NOMO-1 treated with DMSO at 0.1 percent for 48 hours (cell line): ENCODE results near the gene LEUTX.
A peak's percentile ranks its signal among the peaks of the same experiment; 100 is the strongest.

Experiments
- DNase-seq: peaks from one replicate; lab custom pipeline; 2025; ENCODE audit not compliant: unreplicated experiment; lab: John Stamatoyannopoulos, UW

The LEUTX gene

DNA sequence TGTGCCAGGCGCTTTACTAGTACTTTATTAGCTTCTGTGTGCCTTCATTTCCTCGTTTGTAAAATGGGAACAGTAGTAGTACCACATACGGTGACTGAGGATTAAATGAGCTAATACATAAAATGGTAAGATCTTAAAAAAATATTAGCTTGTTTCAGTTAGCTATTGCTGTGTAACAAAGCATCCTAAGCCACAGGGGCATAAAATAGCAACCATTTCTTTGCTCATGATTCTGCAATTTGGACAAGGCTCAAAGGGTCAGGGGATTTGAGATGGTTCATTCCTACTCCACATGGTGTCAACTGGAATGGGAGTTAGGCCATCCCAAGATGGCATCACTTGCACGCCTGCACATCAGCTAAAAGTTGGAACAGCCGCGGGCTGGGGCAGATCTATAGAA lies 42.0 kb downstream of the LEUTX start:
- DNase-seq, result no peak

- DNase-seq, result no peak
These were observed 45.0 kb downstream of the LEUTX start for GRCh38 chr19:39823686-39824085.

DNA sequence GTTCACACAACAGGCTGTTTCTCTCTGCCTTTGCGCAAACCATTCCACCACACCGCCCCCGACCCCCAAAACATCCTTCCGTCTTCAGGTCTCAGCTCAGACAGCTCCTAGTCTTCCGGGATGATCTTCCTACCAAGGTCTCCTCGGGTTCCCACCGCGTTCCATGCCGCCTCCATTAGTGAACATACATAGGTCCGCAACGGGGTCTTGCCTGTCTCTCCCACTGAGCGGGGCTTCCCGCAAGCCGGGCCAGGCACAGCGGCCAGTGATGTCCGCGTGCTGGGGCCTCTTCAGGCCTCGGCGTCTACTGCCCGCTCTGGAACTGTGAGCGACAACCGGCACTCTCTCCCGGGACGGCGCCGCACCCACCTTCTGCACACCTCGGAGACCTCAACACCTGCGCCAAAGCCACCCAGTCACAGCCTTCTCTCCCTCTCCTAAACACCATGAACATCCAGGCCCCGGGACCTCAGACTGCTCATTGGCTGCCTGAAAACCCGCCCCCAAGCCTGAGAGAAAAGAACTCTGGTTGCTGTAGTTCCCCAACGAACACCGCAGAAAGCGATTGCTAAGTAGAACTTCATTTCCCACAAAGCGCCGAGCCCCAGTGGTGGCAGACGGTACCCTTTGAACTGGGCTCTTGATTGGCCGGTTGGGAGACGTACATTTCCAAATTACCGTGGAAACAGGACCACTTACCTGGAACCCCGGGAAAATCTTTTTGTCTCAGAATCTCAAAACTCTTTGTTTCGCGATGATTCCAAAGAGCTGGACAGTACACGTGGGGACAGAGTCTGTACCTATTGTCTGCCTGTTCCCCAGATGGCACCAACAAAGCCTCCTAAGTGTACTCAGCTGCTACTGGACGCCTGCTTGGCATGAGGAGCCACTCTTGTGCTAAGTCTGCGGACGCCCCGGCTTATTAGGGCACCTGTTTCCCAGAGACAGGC lies 45.8 kb downstream of the LEUTX start:
- peak; percentile 90 for DNase-seq

- no peak for DNase-seq
These were observed 46.4 kb downstream of the LEUTX start for GRCh38 chr19:39825093-39825463.

DNA sequence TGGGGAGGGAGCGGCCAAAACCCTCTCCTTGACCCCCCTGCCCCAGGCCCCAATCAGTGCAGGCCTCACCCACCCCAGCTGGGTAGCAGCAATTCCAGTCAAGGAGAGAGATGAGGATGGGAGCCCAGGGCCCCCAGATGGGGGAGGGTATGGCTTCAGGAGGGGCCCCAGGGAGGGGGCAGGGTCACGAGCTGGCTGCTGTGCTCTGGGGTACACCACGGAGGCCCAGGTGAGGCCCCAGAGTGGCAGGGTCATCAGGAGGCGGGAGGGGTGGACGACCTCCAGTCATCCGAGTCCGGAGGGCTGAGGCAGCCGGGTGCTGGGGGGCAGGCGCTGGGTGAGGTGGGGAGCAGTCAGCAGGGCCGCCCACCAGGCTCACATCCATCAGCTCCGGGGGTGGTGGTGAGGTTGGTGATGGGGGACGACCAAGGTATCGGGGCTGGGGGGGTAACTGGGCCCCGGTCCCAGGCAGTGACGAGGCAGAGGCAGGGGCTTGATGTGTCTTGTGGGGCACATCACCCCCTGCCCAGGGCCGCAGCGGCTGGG lies 47.0 kb downstream of the LEUTX start:
- DNase-seq, result no peak

GRCh38 chr19:39826311-39826945 lies 47.8 kb downstream of the LEUTX start:
- no peak for DNase-seq

- DNase-seq, result no peak
These were observed 48.6 kb downstream of the LEUTX start for GRCh38 chr19:39827216-39827615.

DNA sequence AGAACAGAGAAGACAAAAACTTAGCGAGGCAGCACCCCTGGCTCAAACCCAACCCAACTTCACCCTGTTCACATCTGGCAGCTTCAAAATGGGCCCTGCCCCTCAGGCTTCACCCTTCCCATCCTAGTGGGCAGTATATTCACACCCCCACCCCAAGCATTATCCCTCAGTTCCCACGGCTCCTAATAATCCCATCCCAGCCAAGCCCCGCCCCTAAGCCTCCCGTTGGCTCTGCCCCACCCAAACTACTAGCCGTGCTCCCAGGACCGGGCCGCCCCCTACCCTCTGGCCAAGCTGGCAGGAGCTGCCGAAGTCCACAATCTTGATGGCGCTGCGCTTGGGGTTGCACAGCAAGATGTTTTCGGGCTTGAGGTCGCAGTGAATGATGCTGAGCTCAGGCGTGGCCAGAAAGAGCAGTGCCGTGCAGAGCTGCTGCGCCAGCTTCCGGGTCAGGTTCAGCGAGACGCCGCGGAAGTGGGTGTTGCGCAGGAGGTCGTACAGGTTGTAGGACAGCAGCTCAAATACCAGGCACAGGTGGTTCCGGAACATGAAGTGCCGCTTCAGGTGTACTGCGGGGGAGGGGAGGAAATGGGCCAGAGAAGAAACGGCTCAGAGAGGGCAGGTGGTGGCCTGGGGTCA lies 49.5 kb downstream of the LEUTX start:
- DNase-seq, result no peak

DNA sequence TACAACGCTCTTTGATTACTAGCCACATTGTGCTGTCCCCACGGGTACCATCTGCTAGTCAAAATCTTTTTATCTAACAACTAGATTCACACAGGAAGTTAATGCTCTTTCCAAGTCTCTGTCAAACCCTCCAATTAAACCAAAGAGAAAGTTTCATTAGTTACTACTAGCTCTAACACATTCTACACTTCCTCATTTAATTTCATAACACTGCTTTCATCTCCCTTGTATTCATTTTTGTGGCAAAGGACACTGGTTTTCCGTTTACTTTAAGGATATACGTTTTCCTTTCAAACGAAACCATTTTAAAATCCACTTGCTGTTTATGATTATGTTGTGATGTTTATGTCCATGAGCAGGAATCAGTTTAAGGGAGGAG lies 50.0 kb downstream of the LEUTX start:
- DNase-seq, result peak; percentile 82

- DNase-seq, result no peak
These were observed 51.1 kb downstream of the LEUTX start for GRCh38 chr19:39829702-39830275.

DNA sequence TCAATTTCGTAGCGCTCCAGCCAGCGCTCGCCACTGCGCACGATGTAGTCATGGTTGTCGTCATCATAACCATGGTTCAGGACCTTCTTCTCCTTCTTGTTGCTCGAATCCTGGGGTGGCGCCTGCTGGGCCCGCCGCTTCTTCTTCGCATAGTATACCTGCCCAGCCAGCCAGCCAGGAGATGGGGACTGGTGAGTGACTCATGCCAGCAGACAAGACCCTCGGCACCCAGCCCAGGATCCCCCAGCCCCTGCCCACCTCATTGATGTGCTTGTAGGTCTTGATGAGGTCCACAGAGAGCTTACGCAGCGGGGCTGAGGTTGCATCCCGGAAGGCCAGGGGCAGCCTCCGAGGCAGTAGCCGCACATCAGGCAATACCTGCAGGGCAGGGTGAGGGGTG lies 51.8 kb downstream of the LEUTX start:
- no peak for DNase-seq

DNA sequence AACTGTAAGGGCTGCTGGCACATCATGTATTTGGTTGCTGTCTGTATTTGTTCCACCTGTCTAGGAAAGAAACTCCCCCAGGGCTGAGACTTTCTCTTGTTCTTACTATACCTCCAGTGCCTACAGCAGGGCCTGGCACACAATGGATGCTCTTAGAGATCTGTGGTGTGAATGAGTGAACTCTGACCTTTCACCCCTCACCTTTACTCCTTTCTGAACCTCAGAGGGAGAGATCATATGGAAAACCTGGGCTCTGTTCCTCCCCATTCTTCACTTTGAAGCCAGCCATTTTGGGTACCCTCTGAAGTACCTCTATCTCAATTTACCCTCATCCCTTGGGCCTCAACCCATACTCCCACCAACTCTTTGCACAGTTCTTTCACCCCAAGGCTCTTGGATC lies 52.2 kb downstream of the LEUTX start:
- no peak for DNase-seq

GRCh38 chr19:39831679-39832078 lies 53.0 kb downstream of the LEUTX start:
- DNase-seq, result no peak

DNA sequence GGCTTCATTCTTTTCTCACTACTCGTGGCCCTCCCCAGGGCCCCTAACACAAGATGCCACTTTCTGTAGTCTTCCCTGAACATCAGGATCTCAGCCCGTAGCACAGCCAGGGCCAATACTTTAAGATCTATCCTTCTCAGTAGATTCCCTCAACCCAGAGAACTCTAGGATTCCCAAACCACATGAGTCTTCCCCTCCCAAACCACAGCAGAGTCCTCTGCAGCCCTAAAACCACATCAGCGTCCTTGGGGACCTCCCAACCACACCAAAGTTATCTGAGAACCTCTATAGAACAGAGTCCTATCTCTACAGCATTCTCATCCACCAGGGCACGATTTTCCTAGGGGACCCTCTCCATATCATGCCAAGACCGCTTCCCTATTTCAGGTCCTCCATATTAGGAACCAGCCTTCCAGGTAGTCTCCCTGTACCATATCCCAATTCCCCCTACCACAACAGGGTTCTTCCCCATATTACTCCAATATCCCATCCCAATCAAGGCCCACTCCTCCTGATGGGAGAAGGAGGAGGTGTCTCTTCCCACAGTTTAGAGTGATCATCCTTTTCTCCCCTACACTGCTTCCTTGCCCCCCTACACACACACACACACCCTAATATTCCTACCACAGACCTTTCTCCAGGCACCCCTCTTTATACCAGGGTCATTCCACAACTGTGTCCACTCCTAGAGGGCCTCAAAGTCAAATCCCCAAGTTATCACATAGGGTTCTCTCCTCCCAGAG lies 53.9 kb downstream of the LEUTX start:
- DNase-seq, result no peak

DNA sequence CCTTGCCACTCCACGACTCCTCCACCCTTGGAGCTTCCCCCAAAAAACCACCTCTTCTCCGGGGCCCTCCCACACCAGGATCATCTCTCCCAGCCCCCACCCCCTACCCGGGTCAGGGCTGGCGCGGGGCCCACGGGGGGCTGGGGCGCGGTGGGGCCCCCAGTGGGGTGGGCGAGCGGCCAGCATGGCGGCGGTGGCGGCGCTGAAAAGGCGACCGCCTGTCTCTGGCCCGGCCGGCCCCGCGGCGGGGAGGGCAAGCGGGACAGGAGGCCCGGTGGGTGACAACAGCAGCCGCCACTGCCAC lies 54.5 kb downstream of the LEUTX start:
- DNase-seq, result no peak

DNA sequence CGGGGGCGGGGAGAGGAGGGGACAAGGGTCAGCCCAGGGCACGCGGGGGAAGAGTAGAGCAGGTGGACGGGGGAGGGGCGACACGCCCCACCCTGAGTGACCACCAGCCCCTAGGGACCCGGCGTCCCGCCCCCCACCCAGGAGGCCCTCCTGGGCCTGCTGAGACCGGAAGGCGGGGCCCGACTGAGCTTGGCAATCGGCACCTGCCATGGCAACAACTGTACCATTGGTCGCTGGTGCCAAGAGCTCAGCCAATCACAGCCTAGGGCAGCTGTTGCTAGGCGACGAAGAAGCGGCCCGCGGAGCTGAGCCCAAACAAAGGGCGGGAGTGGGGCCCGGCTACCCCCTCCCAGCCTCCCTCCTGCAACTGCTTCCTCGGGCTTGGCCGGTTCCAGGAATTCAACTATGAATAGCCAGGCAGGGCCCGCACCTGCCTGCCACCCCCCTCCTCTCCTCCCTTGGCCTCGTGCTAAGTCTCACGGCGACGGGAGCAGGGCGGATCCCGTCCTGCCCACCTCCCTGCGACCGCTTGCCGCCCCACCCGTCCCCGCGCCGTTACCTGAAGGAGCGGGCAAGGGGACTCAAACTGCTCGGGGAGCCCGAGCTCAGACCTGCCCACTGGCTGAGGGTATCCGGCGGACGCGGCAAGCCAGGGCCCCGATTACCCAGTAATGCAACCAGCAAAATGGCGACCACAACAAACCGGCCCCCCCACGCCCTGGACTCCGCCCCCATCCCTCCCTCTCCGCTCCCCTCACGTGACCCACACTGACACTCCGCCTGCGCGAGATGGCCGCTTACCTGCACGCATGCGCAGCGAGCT lies 55.0 kb downstream of the LEUTX start, which contains the start of gene DYRK1B:
DYRK1B (minus strand) TSS at position 699 of the 823 bp plus-strand sequence. CDS start 2,295 bp downstream, outside the sequence.
- DNase-seq, result no peak

GRCh38 chr19:39834287-39834841 lies 55.7 kb downstream of the LEUTX start:
- DNase-seq, result no peak
